GM23338 (cell line): Measurements from ENCODE around the gene TRIM71.

Experiments used
- CTCF ChIP-seq, 2 experiments: fragments of 200-600 bp in 1 of 2; sonication (generic) in 1 of 2; conservative IDR thresholded peaks; 2 replicates each; pipeline versions ENCODE4 v1.5.1 to v1.6.1; 2016 to 2017; ENCODE audit warnings: antibody characterized with exemption in 2 of 2, low read depth in 2 of 2, mild to moderate bottlenecking in 2 of 2, moderate library complexity in 1 of 2
- ETS1 ChIP-seq: IDR thresholded peaks from 2 replicates; pipeline ENCODE4 v1.6.1; 2016; ENCODE audit warnings: antibody characterized with exemption
- EZH2 ChIP-seq: fragments of 200-600 bp; sonication (generic); IDR thresholded peaks from one replicate; pipeline ENCODE4 v1.8.0; 2017; ENCODE audit warnings: antibody characterized with exemption, mild to moderate bottlenecking, low read depth; ENCODE audit not compliant: unreplicated experiment
- JUNB ChIP-seq: IDR thresholded peaks from one replicate; pipeline ENCODE4 v1.6.1; 2016; ENCODE audit warnings: antibody characterized with exemption; ENCODE audit not compliant: unreplicated experiment
- POLR2AphosphoS5 ChIP-seq: IDR thresholded peaks from 2 replicates; pipeline ENCODE4 v1.6.1; 2016; ENCODE audit warnings: antibody characterized with exemption, low read depth
- TF ChIP-seq, protein P1 (sequence below): fragments of 250-450 bp; sonication (Bioruptor Pico); IDR thresholded peaks from 2 replicates; pipeline ENCODE4 v1.5.0; 2020; ENCODE audit warnings: mild to moderate bottlenecking, moderate library complexity

GRCh38 chr3:32882189-32882588 is 64.4 kb downstream of the TRIM71 start:
- TF ChIP-seq CTCF (conservative IDR thresholded peaks at IDR 0.05; ENCODE audit: low read depth in 2 of 2) (no peak), POLR2AphosphoS5 (no peak), ETS1 (no peak), EZH2 (no peak), JUNB (no peak)
- TF ChIP-seq, protein P1, sequence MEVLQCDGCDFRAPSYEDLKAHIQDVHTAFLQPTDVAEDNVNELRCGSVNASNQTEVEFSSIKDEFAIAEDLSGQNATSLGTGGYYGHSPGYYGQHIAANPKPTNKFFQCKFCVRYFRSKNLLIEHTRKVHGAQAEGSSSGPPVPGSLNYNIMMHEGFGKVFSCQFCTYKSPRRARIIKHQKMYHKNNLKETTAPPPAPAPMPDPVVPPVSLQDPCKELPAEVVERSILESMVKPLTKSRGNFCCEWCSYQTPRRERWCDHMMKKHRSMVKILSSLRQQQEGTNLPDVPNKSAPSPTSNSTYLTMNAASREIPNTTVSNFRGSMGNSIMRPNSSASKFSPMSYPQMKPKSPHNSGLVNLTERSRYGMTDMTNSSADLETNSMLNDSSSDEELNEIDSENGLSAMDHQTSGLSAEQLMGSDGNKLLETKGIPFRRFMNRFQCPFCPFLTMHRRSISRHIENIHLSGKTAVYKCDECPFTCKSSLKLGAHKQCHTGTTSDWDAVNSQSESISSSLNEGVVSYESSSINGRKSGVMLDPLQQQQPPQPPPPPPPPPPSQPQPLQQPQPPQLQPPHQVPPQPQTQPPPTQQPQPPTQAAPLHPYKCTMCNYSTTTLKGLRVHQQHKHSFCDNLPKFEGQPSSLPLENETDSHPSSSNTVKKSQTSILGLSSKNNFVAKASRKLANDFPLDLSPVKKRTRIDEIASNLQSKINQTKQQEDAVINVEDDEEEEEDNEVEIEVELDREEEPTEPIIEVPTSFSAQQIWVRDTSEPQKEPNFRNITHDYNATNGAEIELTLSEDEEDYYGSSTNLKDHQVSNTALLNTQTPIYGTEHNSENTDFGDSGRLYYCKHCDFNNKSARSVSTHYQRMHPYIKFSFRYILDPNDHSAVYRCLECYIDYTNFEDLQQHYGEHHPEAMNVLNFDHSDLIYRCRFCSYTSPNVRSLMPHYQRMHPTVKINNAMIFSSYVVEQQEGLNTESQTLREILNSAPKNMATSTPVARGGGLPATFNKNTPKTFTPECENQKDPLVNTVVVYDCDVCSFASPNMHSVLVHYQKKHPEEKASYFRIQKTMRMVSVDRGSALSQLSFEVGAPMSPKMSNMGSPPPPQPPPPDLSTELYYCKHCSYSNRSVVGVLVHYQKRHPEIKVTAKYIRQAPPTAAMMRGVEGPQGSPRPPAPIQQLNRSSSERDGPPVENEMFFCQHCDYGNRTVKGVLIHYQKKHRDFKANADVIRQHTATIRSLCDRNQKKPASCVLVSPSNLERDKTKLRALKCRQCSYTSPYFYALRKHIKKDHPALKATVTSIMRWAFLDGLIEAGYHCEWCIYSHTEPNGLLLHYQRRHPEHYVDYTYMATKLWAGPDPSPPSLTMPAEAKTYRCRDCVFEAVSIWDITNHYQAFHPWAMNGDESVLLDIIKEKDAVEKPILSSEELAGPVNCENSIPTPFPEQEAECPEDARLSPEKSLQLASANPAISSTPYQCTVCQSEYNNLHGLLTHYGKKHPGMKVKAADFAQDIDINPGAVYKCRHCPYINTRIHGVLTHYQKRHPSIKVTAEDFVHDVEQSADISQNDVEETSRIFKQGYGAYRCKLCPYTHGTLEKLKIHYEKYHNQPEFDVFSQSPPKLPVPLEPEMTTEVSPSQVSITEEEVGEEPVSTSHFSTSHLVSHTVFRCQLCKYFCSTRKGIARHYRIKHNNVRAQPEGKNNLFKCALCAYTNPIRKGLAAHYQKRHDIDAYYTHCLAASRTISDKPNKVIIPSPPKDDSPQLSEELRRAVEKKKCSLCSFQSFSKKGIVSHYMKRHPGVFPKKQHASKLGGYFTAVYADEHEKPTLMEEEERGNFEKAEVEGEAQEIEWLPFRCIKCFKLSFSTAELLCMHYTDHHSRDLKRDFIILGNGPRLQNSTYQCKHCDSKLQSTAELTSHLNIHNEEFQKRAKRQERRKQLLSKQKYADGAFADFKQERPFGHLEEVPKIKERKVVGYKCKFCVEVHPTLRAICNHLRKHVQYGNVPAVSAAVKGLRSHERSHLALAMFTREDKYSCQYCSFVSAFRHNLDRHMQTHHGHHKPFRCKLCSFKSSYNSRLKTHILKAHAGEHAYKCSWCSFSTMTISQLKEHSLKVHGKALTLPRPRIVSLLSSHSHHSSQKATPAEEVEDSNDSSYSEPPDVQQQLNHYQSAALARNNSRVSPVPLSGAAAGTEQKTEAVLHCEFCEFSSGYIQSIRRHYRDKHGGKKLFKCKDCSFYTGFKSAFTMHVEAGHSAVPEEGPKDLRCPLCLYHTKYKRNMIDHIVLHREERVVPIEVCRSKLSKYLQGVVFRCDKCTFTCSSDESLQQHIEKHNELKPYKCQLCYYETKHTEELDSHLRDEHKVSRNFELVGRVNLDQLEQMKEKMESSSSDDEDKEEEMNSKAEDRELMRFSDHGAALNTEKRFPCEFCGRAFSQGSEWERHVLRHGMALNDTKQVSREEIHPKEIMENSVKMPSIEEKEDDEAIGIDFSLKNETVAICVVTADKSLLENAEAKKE (CRISPR knock-in tag), result no peak
